Measurements from ENCODE around the gene TTC7B.

TTC7B gene

DNA sequence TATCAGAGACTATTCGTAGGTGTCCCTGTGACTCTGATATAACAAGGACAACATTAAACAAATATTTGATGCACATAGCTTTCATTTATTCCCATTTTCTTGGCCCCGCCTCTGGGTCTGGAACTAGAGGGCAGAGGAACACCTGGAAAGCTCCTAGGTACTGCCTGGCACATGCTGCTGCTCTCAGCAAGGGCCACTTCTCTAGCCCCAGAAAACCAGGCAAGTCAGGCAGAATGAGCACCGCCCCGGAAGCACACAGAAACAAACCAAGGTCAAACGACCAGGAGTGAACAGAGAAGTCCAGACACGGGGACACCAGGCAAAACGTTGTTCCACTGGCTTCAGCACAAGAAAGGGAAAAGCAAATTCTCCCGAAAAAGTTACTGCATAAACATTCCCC lies 76.1 kb downstream of the TTC7B start:
- Histone ChIP-seq H3K9me3 (ENCODE audit: control insufficient read depth, low read length) (no peaks in the 10 kb centered on the region), H3K27me3 (ENCODE audit: control insufficient read depth, insufficient read depth, low read length) (no peaks in the 10 kb centered on the region), H3K9ac (no peak overlapping the region), H2AFZ (no peak overlapping the region), H3K4me1 (peaks cover 6% of the 10 kb centered on the region), H3K79me2 (peaks cover 3% of the 10 kb centered on the region), H3K27ac (no peak overlapping the region), H3K4me2 (ENCODE audit: low read length) (no peak overlapping the region), H3K4me3 (ENCODE audit: low read depth, low read length) (no peak overlapping the region), H3K36me3 (ENCODE audit: control insufficient read depth, insufficient read depth, low read length) (no peaks in the 10 kb centered on the region)
- no peak for TF ChIP-seq CTCF (IDR thresholded peaks at IDR 0.05)

DNA sequence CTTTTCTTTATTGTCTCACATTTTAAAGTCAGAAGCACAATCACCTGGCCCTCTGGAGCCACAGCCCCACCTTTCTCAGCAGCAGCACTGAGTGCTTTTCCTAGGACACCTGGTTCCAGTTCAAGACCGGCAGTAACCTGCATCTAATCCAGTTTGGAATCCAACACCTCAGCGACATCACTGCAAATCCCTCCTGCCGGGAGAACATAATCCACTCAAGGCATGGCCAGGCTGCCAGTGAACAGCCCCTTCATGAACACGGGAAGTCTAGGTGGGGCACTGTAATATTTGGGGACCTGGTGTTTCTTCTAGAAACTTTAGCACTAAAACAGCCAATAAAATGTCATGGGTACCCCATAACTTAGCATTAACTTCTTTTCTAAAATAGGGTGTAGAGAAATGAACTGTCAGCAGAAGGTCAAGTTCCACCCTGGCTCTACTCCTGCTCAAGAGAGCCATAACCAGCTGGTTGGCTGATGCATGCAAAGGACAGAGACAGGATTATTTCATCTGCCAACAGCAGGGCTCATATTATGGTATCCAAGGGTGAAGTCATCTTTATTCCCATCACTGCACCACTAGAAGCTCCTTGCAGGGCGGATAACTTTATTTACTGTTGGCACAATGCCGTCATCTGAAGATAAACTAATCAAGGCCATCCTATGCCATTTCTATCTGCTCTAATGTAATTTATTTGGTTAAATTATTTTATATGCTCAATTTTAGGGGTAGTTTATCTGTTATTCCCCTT lies 76.7 kb downstream of the TTC7B start:
- H3K36me3 ChIP-seq (ENCODE audit: control insufficient read depth, insufficient read depth, low read length): no peaks in the 10 kb centered on the region
- H3K4me2 ChIP-seq (ENCODE audit: low read length): no peak overlapping the region
- no peaks in the 10 kb centered on the region for H3K9me3 ChIP-seq (ENCODE audit: control insufficient read depth, low read length)
- no peak overlapping the region for H3K4me3 ChIP-seq (ENCODE audit: low read depth, low read length)
- no peak overlapping the region for H3K9ac ChIP-seq
- H3K79me2 ChIP-seq: peaks cover 5% of the 10 kb centered on the region
- TF ChIP-seq CTCF (IDR thresholded peaks at IDR 0.05): no peak
- no peaks in the 10 kb centered on the region for H3K27me3 ChIP-seq (ENCODE audit: control insufficient read depth, insufficient read depth, low read length)
- H2AFZ ChIP-seq: peak overlapping the region; percentile 20
- H3K27ac ChIP-seq: peak overlapping the region; percentile 40
- H3K4me1 ChIP-seq: peaks cover 6% of the 10 kb centered on the region

- H3K27me3 ChIP-seq (ENCODE audit: control insufficient read depth, insufficient read depth, low read length): no peaks in the 10 kb centered on the region
- H3K9ac ChIP-seq: no peak overlapping the region
- no peak overlapping the region for H2AFZ ChIP-seq
- no peak overlapping the region for H3K27ac ChIP-seq
- peaks cover 5% of the 10 kb centered on the region for H3K79me2 ChIP-seq
- no peaks in the 10 kb centered on the region for H3K9me3 ChIP-seq (ENCODE audit: control insufficient read depth, low read length)
- H3K4me2 ChIP-seq (ENCODE audit: low read length): no peak overlapping the region
- no peak overlapping the region for H3K4me3 ChIP-seq (ENCODE audit: low read depth, low read length)
- no peak for TF ChIP-seq CTCF (IDR thresholded peaks at IDR 0.05)
- no peaks in the 10 kb centered on the region for H3K4me1 ChIP-seq
- no peaks in the 10 kb centered on the region for H3K36me3 ChIP-seq (ENCODE audit: control insufficient read depth, insufficient read depth, low read length)
Observed at GRCh38 chr14:90733139-90733808, 83.0 kb downstream of the TTC7B start.

DNA sequence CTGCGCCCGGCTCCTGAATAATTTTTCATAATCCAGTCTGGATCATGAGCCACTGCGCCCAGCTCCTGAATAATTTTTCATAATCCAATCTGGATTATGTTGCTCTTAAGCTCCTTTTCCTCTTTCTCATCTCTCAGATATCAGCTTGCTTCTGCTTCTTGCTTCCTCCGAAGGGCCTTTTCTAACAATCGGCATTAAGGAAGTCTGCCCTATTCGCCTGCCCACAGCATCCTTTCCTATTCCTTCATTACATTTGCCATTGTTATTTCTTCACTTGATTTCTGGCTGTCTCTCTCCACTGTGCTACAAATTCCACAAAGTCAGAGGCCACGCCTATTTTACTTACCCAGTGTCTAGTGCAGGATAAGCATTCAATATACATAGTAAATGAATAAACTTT lies 83.5 kb downstream of the TTC7B start:
- H3K36me3 ChIP-seq (ENCODE audit: control insufficient read depth, insufficient read depth, low read length): no peaks in the 10 kb centered on the region
- peaks cover 5% of the 10 kb centered on the region for H3K79me2 ChIP-seq
- no peak overlapping the region for H3K4me3 ChIP-seq (ENCODE audit: low read depth, low read length)
- H2AFZ ChIP-seq: no peak overlapping the region
- no peak overlapping the region for H3K27ac ChIP-seq
- no peaks in the 10 kb centered on the region for H3K9me3 ChIP-seq (ENCODE audit: control insufficient read depth, low read length)
- H3K9ac ChIP-seq: no peak overlapping the region
- no peaks in the 10 kb centered on the region for H3K27me3 ChIP-seq (ENCODE audit: control insufficient read depth, insufficient read depth, low read length)
- H3K4me1 ChIP-seq: no peaks in the 10 kb centered on the region
- no peak overlapping the region for H3K4me2 ChIP-seq (ENCODE audit: low read length)
- TF ChIP-seq CTCF (IDR thresholded peaks at IDR 0.05): no peak

Data from parathyroid adenoma (tissue), 2 donors.